ENCODE data around the gene TBX6. TPM values are rescaled to one million over a fixed set of nuclear protein-coding genes. Genes with fewer than 3 reads are reported as not detected.

TBX6 gene
- total RNA-seq, 4 donors from 2014 or later = 0.38 to 1.2 (median 0.44) TPM; not detected in 1

DNA sequence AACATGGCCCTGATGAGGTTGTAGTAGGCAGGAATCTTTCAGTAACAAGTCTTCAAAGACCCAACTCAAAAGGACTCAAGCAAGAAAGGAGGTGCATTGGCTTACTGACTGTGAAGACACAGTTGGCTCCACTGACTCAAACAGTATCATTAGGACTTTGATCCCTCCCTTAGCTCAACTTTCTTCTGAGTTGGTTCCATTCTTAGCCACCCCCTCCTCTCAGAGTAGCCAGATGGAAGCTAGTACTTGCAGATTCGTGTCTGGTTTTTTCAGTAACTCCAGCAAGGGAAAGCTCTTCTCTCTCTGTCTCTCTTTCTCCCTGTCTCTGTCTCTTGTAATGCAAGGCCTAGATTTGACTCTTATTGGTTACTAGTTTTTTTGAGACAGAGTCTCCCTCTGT is 36.3 kb upstream of the TBX6 start:
- TF ChIP-seq CTCF (IDR thresholded peaks at IDR 0.05; ENCODE audit: low read depth) = no peak

DNA sequence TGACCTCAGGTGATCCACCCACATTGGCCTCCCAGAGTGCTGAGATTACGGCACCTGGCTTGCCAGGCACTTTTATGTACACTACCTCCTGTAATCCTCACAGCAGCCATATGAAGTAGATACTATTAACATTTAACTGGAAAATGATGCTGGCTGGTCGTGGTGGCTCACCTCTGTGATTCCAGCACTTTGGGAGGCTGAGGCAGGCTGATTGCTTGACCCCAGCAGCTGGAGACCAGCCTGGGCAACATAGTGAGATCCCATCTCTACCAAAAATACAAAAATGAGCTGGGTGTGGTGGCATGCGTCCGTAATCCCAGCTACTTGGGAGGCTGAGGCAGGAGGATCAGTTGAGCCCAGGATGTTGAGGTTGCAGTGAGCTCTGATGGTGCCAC is 33.3 kb upstream of the TBX6 start:
- no peak for TF ChIP-seq CTCF (IDR thresholded peaks at IDR 0.05; ENCODE audit: low read depth)

DNA sequence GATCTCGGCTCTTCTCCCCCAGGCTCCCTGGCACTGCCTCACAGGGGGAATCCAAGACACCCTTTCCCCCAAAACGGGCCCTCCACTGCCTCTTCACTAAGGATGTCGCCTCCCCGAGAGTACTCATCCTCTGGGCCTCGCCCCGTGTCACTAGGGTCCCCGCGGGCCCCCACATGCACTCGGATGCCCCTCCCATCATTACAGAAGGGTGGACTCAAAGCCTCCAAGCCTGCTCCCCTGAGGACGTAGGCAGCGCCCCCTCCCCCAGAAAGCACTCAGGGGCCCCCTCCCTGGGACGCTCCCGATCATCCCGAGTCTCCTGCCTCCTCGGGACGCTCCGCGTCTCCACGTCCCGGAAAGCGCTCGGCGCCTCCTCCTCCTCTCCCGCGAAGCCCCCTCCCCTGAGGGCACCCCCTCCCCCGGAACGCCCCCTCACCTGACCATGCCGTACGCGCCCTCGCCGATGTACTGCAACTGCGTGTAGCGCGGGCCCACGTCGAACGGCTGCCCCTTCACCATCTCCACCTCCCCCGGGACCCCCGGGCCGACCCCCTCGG is 31.0 kb upstream of the TBX6 start:
- no peak for TF ChIP-seq CTCF (IDR thresholded peaks at IDR 0.05; ENCODE audit: low read depth)

DNA sequence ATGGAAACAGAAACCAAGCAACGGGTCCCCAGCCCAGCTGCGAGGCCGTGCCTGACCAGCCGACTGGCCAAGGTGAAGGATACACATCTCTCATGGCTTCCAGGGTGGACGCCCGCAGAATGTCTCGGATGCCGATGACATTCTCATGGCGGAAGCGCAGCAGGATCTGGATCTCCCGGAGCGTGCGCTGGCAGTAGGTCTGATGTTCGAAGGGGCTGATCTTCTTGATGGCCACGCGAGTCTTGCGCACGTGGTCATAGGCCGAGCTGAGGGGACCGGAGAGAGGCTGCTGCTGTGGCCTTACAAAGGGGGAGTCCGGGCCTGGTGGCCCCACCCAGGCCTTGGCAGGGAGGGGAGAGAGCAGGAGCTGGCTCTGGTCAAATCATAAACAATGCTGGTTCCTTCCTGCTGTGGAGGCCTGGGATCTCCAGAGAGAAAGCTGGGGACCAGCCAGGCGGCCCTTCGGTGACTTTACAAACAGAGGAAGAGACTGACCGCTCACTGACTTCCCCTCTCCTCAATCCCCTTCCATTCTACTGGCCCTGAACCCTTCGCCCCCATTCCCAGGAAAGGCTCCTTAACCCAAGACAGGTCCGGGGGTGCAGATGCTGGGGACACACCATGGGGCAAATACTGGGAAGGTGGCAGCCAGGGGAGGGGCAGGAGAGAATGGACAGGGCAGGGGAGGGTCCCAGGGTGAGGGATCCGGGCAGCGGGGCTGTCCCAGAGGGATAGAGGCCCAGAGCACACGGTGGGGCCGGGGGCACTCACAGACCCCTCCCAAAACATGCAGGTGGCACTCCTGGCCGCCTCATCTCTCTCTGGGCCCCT is 30.2 kb upstream of the TBX6 start:
- TF ChIP-seq CTCF (IDR thresholded peaks at IDR 0.05; ENCODE audit: low read depth) = no peak

DNA sequence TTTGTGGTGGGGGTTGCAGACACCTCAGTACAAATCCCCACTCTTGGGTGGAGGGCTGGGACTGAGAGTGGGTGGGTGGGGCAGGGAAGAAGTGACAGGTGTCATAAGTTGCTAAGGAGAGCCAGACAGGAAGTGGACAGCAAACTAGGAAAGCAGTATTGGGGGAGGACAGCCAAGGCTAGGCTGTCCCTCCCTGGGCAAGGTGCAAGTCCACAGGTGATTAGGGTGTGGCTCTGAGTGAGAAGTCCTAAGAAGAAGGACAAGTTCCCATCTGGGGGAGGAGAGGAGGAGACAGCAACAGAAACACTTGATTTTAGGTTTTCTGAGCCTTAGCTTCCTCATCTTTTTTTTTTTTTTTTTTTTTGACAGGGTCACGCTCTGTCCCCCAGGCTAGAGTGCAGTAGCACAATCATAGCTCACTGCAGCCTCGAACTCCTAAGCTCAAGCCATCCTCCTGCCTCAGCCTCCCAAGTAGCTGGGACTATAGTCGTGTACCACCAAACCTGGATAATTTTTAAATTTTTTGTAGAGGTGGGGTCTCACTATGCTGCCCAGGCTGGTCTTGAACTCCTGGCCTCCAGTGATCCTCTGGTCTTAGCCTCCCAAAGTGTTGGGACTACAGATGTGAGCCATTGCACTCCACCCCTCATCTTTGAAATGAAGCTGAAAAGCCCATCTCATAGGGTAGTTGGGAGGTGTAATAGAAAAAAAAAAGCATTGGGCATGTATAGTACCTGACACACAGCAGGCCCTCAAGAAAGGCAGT is 28.8 kb upstream of the TBX6 start:
- TF ChIP-seq CTCF (IDR thresholded peaks at IDR 0.05; ENCODE audit: low read depth) = no peak

GRCh38 chr16:30119428-30119827 is 27.7 kb upstream of the TBX6 start:
- TF ChIP-seq CTCF (IDR thresholded peaks at IDR 0.05; ENCODE audit: low read depth) = no peak

GRCh38 chr16:30117768-30118167 is 26.0 kb upstream of the TBX6 start:
- no peak for TF ChIP-seq CTCF (IDR thresholded peaks at IDR 0.05; ENCODE audit: low read depth)

Data from subcutaneous adipose tissue (tissue), 4 donors.